Amygdala (tissue), 56 donors: ENCODE data around the gene OR8B8.
"Not testable (repeated sequence)": the region's sequence is repeated elsewhere in the genome, so short reads cannot be mapped to it uniquely, and the experiment has no call there.

Source experiments
- DNase-seq, 56 donors: peaks; one replicate each; lab custom pipeline; 2025; lab: John Stamatoyannopoulos, UW

The OR8B8 gene, protein sequence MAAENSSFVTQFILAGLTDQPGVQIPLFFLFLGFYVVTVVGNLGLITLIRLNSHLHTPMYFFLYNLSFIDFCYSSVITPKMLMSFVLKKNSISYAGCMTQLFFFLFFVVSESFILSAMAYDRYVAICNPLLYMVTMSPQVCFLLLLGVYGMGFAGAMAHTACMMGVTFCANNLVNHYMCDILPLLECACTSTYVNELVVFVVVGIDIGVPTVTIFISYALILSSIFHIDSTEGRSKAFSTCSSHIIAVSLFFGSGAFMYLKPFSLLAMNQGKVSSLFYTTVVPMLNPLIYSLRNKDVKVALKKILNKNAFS

DNA sequence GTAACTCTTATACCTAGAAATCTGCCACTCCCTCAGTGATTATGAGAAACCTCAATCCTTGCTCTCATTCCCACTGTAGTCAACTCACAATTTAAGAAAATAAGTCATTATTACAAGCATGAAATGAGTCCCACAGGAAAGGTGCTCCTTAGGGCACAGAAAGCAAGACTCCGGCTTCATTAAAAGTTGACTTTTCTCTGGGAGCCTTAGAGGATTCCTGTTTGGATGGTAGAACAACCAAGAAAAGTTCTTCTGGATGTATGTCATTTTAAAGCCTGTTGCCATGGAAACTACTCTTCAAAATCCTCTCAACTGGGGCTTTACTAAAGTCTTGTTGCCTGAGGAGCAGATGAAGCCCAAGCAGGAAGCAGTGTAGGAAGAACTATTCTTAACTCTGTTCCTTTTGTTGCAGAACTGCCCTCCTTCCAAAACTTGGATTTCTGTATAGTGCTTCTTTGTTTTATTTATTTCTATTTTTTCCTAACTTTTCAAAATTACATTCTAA lies at the start of gene OR8B8:
Gene OR8B8, minus strand, starts transcription at position 51 of the 505 bp plus-strand sequence. CDS start 4,611 bp downstream, outside the sequence.
- no peak for DNase-seq

DNA sequence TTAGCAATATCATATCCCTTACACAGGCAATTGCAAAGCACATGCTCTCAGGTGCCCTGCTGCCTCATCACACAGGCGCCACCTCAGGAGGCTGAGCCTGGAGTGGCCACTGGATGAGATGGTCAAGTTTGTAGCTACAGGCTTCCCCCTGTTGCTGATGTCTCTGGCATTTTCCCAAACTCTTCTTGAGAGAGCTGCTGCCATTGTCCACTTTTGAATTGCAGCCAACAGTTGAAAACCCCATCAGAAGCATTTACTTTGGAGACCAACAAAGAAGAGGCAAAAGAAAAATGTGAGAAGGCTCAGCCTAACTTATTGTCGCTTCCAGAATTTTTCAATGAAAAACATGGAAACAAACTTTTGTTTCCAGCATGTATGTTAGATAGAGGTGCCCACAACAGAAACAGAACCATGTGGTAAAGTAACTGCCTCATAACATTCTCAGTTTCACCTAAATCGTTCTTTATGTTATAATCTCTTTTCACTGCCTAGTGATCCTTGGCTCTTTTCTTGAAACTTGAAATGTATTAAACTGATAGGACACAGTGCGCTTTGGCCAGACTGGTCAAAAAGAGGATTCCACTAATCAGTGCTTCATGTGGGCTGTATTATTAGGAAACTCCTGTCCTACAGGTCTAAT lies 47.6 kb upstream of the OR8B8 start:
- no peak for DNase-seq

DNA sequence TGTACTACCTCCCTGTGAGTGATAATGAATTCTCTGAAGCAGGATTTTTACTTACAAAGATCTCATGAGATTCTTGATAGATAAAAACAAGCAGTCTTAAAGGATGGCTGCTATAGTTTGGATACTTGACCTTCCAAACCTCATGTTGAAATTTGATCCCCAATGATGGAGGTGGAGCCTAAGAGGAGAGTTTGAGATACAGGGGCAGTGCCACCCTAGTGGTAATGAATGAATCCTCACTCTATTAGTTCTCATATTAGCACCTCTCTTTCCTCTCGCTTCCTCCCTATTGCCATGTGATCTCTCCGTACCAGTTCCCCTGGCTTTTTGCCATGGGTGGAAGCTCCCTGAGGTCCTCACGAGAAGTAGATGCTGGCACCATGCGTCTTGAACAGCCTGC lies 37.9 kb upstream of the OR8B8 start:
- no peak for DNase-seq

DNA sequence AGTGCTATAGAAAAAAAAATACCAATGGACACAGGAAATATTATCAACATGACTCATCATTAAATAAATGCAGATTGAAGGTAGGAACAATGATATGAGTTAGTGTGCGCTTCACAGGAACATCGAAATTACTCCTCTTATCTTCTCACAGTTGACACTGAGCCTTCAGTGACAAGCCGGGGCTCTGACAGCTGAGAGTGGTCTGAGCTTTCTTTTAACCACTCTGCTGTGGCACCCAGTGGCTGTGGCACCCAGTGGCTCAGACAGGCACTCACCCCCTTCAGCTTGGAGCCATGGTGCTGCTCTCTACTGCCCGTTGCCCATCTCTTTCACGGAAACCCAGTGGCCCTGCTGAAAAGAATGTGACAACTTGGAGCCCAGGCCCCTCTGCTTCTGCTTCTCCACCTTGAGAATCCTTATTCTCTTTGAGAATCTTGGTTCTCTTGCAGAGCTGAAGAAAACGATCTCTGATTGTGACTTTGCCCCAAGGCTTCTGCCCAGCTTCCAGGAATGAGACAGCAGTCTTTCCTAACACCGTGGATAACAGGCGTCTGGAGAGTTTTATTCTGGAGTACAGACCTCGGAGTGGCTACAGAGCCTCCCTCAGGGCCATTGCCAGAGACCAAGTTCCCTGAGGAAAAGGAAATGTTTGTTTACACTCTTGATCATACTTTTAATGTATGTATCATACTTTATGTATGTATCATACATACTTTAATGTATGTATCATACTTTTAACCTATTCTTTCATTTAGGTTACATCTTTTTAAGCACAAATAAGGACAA lies 37.1 kb upstream of the OR8B8 start:
- DNase-seq: no peak

DNA sequence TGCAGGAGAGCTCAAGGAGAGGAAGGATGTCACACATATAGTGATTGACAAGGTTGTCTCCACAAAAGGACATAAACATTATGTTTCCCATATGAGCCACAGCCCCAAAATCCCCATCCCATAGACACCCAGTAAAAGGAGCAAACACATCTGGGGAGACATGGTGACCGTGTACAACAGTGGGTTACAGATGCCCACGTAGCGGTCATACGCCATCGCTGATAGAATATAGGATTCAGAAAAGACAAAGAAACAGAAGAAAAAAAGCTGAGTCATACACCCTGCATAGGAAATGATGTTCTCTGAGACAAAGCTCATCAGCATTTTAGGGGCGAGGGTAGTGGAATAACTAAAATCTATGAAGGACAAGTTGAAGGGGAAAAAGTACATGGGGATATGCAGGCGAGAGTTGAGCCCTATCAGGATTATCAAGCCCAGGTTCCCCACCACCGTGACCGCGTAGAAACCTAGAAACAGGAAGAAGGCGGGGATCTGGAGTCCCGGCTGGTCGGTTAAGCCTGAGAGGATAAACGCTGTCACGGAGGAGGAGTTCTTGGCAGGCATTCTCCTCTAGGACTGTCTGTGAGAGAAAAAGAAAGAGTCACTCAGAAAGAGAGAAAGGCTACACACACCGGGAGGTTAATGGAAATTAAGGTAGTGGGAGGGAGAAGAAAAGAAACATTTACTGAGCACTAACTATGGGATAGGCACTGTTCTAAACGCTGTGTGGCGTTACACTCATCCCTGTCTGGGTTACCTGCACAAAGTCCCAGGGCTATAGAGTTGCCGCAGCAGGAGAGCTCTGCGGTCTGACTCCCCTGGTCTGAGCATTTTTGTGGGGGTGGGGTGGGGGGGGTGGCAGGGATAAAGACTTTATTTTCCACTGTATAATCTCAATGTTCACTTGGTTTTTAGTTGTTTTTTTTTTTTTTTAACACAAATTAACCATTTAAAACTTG lies 36.1 kb upstream of the OR8B8 start:
- DNase-seq: peak in 4 of 56 donors; percentile 3 to 30 (median 23)

DNA sequence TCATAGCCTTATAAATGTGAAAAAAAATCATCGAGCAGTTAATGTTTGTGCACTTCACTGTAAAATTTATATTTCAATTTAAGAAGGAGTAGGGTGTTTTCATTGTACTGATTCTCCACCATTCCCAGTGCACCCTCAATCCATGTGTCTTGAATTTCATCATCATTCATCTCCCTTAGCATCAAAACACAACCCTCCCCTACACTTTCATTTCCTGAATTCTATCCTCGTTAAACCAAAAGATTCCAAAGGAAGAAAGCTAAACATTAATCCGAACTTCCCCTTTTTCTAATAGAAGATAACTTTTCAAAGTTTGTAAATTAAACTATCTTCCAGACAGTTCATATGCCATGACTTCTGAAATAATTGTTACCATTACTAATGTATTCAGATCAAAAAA lies 34.1 kb upstream of the OR8B8 start:
- DNase-seq: no peak

DNA sequence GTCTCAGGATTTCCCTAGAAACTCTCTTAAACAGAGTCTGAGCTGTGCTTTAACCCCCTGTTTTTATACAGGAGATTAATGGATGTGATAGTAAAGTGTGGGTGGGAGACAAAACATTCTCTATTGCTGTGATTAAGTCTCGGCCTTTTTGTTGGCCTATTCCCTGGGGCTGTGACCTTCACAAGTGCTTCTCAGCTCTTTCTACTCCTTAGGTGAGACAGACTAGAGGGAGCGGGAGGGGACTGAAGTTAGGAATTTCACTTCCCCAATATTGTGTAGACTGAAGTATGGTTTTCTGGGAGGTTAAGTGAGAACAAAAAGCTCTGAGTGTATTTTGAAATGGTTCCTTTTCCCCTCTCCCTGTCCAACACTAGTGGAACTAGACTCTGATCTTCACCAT lies 29.8 kb upstream of the OR8B8 start:
- no peak for DNase-seq

DNA sequence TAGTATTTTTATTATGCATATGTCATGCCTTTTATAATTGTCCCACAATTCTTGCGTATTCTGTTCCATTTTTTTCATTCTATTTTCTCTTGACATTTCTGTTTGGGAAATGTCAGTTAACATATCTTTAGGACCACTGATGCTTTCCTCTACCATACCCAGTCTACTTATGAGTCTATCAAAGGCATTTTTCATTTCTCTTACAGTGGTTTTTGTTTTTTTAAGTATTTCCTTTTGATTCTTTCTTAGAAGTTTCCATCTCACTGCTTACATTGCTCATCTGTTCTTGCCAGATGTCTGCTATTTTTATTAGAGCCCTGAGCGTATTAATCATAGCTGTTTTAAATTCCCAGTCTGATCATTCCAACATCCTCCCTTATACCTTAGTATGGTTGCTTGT lies 29.3 kb upstream of the OR8B8 start:
- no peak for DNase-seq

DNA sequence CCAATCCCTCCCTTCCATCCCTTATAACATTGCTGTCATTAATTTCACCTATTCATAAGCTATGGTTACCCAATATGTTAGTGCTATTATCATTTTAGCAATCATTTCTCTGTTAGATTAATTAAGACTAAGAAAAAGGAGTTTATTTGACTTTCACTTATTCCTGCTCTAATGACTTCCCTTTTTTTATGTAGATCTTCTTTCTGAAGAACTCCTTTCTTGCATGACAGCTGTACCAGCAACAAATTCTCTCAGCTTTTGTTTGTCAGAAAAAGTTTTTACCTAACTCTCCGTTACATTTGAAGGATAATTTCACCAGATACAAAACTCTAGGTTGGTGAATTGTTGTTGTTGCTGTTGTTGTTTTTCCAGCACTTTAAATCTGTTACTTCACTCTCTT lies 28.6 kb upstream of the OR8B8 start:
- no peak for DNase-seq

DNA sequence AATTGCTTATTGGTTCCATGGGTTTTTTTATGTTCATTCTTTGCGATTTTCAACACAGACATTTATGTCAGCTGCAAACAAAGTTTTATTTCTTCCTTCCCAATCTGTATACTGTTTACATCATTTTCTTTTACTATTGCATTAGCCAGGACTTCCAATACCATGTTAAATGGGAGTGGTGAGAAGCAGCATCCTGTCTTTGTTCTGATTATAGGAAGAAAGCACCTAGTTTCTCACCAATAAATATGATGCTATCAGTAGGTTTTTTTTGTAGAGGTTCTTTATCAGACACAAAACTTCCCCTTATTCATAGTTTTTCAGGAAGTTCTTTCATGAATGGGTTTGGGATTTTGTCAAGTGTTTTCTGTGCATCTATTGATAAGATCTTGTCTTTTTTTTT lies 28.0 kb upstream of the OR8B8 start:
- DNase-seq: no peak

DNA sequence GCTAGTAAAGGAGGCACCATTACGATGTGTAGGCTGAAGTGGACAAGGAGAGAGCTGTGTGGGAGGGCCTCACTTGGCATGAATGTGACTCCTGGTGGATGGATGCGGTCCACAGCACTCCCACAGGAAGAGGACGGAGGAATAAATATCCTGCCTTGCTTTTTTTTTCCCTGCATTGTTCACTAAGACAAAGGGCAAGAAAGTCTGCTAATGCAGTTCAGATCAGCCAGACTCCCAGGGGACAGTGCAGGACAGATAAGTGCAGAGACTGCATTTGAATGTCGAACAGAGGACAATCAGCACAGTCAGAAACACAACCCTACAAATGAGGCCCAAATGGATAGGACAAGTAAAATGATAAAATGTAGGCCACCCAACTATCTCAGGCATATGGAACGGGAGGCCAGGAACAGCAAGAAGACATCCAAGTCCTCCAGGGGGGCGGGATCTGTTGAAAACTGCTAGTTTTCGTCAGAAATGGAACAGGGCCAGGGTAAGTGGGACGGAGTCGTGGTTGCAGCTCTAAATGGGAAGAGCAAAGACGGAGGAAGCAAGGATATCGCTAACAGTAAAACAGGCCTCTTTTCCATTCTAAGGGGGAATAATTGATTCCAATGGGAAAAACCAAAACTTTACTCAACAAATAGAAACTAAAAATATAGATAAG lies 25.2 kb upstream of the OR8B8 start:
- no peak for DNase-seq

DNA sequence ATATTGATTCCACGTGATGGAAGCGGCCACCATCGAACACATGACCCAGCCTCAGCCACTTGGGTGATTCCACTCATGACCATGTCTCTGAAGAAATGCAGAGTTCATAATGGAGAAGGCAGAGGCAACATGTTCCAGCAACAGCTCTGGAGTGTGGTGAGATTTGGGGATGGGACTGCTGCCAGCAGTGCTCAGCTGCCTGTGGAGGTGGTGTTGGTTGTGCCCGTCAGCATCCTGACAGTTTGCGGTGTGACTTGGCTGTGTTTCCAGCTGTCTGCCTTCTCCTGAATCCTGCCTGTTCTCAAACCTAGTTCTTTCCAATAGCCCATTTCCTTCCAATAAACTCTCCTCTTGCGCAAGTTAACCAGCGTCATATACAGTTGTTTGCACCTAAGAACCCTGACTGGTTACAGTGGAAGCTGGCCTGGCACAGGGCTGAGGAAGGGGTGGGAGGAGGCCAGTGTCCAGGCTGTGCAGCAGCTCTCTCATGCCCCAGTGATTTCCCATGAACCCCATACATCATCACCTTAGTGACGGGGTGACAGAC lies 22.0 kb upstream of the OR8B8 start:
- DNase-seq: peak in 12 of 56 donors; percentile 9 to 58 (median 24)

DNA sequence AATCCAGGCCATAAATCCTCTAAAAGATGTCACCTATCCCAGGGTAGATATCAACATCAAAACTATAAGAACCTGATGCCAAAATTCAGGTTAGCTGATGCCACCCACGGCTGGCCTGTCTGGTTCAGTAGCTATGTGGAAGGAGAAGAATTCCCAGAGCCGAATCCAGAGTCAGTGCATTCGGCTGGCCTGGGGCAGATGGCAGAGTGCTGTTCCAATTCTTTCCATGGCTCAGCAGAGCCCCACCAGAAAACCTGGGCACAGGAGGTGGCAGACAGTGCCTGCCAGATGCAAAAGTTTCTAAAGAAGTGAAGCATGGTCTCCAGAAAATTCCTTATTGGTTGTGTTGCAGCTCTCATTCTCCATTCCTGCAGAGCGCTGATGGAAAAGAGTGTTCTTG lies 19.9 kb upstream of the OR8B8 start:
- DNase-seq: no peak

DNA sequence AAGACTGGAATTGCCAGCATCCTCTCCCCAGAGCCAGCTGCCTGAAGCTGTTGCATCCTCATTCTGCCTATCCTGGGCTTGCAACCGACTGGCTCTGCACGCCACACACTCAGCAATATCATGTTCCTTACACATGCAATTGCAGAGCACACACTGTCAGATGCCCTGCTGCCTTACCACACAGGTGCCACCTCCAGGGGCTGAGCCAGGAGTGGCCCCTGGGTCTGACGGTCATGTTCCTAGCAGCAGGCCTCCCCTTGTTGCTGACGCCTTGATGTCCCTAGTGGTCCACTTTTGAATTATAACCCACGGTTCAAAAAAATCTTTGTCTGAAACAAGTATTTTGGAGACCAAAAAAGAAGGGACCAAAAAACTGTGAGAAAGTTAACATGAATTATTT lies 18.5 kb upstream of the OR8B8 start:
- DNase-seq: no peak

DNA sequence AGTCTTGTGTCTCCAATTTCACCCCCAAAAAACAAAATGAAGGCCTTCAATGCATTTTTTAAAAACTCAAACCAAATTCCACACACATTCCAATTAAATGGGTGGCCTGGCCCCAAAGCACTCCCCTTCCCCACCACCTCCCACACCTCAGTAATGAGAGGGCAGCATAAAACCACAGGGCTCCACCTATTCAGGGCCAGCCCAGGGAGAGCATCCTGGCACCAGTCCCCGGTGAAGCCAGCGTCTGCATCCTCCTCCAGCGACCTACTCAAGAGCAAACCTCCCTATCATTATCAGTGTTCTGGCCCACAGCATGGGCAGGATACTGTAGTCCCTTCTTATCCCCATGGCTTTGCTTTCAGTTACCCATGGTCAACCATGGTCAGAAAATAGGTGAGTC lies 17.8 kb upstream of the OR8B8 start:
- no peak for DNase-seq

DNA sequence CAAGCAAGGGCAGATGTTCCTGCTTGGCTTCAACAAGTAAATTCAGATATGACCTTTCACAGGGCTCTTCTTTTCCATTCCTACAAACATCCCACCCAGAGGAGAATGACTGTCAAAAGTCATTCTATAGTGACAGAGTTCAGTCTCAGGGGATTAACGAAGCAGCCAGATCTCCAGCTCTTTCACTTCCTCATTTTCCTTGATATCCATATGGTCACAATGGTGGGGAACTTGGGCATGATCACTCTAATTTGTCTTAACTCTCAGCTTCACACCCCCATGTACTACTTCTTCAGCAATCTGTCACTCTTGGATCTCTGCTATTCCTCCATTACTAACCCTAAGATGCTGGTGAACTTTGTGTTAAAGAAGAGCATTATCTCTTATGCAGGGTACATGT lies 15.0 kb upstream of the OR8B8 start:
- DNase-seq: no peak

DNA sequence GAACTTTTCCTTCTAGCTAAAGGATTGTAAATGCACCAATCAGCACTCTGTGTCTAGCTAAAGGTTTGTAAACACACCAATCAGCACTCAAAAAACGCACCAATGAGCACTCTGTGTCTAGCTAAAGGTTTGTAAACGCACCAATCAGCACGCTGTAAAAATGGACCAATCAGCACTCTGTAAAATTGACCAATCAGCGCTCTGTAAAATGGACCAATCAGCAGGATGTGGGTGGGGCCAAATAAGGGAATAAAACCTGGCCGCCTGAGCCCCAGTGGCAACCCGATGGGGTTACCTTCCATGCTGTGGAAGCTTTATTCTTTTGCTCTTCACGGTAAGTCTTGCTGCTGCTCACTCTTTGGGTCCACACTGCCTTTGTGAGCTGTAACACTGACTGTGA lies 13.9 kb upstream of the OR8B8 start:
- not testable (repeated sequence) for DNase-seq

DNA sequence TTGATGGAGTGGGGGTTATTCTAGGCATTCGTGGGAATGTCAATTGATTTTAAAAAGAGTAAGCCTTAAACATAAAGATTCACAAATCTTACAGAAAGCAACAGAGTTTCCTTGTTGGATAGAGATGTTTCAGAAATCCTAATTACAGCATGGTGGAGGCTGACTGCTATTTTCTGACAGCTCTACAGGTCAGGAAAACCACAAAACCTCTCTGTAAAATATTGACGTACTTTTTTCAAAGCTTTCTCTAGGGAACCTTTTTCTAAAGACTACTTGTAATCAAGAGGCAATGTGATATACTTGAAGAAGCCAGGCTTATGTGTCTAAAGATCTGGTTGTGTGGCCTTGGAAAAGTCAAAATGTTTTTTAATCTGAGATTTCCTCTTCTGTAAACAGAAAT lies 9.1 kb upstream of the OR8B8 start:
- DNase-seq: no peak

DNA sequence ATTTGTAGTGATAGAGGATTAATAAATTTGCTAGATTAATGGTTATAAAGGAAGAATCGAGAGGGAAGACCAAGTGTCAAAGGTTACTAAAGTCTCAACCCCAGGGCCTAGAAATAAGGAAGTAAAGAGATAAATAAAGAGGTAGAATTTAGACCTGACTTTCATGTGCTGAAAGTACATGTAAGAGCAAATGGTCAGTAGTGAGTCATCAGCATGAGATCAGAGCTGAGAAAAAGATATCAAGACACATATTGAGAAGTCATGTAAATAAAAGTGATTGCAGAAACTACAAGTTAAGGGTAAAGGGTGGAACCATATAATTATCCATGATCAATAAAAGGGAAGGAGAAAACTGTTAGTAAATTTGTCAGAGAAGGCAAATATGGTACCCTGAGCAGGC lies 1.4 kb upstream of the OR8B8 start:
- no peak for DNase-seq
